Thoracic aorta (tissue), 2 donors: ENCODE data around the gene SF3B6. TPM values are rescaled to one million over a fixed set of nuclear protein-coding genes. Genes with fewer than 3 reads are reported as not detected.
A peak's percentile ranks its signal among the peaks of the same experiment; 100 is the strongest.

Experiments
- ATAC-seq: fragments of 150-250 bp; one replicate; pipeline ENCODE4 v1.8.0; 2017; ENCODE audit warnings: low read depth; ENCODE audit not compliant: insufficient number of reproducible peaks, low FRiP score
- DNase-seq: peaks from one replicate; pipeline ENCODE4 v3.0.0-alpha.2; 2020; ENCODE audit warnings: low spot score
- H3K27ac ChIP-seq, 2 donors: fragments of 200-600 bp; sonication (generic); 1 replicate in 1 of 2; 2 replicates in 1 of 2; pipeline ENCODE4 v1.5.1; 2016; ENCODE audit warnings: mild to moderate bottlenecking in 2 of 2, moderate library complexity in 2 of 2
- H3K27me3 ChIP-seq: fragments of 200-600 bp; sonication (generic); replicated peaks from 2 replicates; pipeline ENCODE4 v1.6.0; 2016; ENCODE audit warnings: mild to moderate bottlenecking; ENCODE audit not compliant: insufficient read depth
- H3K36me3 ChIP-seq: fragments of 200-600 bp; sonication (generic); one replicate; pipeline ENCODE4 v1.5.1; 2016
- H3K4me1 ChIP-seq, 2 donors: fragments of 200-600 bp; sonication (generic); 1 replicate in 1 of 2; 2 replicates in 1 of 2; pipeline versions ENCODE4 v1.5.1 to v1.6.0; 2016; ENCODE audit warnings: low read depth in 2 of 2, mild to moderate bottlenecking in 1 of 2; ENCODE audit not compliant: control insufficient read depth in 1 of 2
- H3K4me3 ChIP-seq: fragments of 200-600 bp; sonication (generic); 2 replicates; pipeline ENCODE4 v1.5.1; 2016; ENCODE audit warnings: mild to moderate bottlenecking
- H3K9me3 ChIP-seq: fragments of 200-600 bp; sonication (generic); 2 replicates; pipeline ENCODE4 v1.5.1; 2016
- CTCF ChIP-seq: fragments of 200-600 bp; sonication (generic); IDR thresholded peaks from one replicate; pipeline ENCODE4 v1.5.1; 2019; ENCODE audit warnings: antibody characterized with exemption
- total RNA-seq, 2 donors: library from RNA; depleted of rRNA; stranded (reverse); fragments of >200 nt; gene quantifications; one replicate each; pipeline versions ENCODE4 v1.1.0 to v1.2.3, GENCODE V29; 2016

The SF3B6 gene
- total RNA-seq, 2 donors from 2014 or later: 39.7 to 44.1 TPM

- peaks cover 0 to 17% of the 10 kb centered on the region in 2 donors for H3K4me1 ChIP-seq
- ATAC-seq (no peak), DNase-seq (no peak)
- TF ChIP-seq CTCF: no peak
- no peaks in the 10 kb centered on the region for H3K27me3 ChIP-seq
- peak overlapping the region; percentile 96 for H3K4me3 ChIP-seq
- H3K27ac ChIP-seq: peak overlapping the region; percentile 92 to 93
- peaks cover 11% of the 10 kb centered on the region for H3K36me3 ChIP-seq
- no peaks in the 10 kb centered on the region for H3K9me3 ChIP-seq
Measured at GRCh38 chr2:24075259-24075658, 867 bp downstream of the SF3B6 start.

GRCh38 chr2:24073816-24074215, 2.3 kb downstream of the SF3B6 start:
- H3K4me1 ChIP-seq: peaks cover 0 to 17% of the 10 kb centered on the region in 2 donors
- ATAC-seq (no peak), DNase-seq (no peak)
- H3K4me3 ChIP-seq: no peak overlapping the region
- H3K36me3 ChIP-seq: peaks cover 11% of the 10 kb centered on the region
- H3K27ac ChIP-seq: no peak overlapping the region
- TF ChIP-seq CTCF: no peak
- no peaks in the 10 kb centered on the region for H3K9me3 ChIP-seq
- H3K27me3 ChIP-seq: no peaks in the 10 kb centered on the region

GRCh38 chr2:24072259-24072658, 3.9 kb downstream of the SF3B6 start:
- Histone ChIP-seq H3K27me3 (no peaks in the 10 kb centered on the region), H3K9me3 (no peaks in the 10 kb centered on the region), H3K36me3 (peaks cover 11% of the 10 kb centered on the region), H3K27ac (no peak overlapping the region), H3K4me3 (no peak overlapping the region), H3K4me1 (peaks cover 0 to 11% of the 10 kb centered on the region in 2 donors)
- ATAC-seq (no peak), DNase-seq (no peak)
- TF ChIP-seq CTCF: no peak

- TF ChIP-seq CTCF: no peak
- H3K27me3 ChIP-seq: no peaks in the 10 kb centered on the region
- ATAC-seq (no peak), DNase-seq (no peak)
- no peaks in the 10 kb centered on the region for H3K36me3 ChIP-seq
- no peaks in the 10 kb centered on the region for H3K9me3 ChIP-seq
- H3K4me1 ChIP-seq: no peaks in the 10 kb centered on the region
- no peak overlapping the region for H3K4me3 ChIP-seq
- H3K27ac ChIP-seq: no peak overlapping the region
Measured at GRCh38 chr2:24065341-24065740, 10.8 kb downstream of the SF3B6 start.

- no peak for ATAC-seq
- no peaks in the 10 kb centered on the region for H3K9me3 ChIP-seq
- H3K27ac ChIP-seq: no peak overlapping the region
- no peaks in the 10 kb centered on the region for H3K4me1 ChIP-seq
- H3K27me3 ChIP-seq: no peaks in the 10 kb centered on the region
- H3K4me3 ChIP-seq: no peak overlapping the region
- DNase-seq: no peak
- no peak for TF ChIP-seq CTCF
- no peaks in the 10 kb centered on the region for H3K36me3 ChIP-seq
Measured at GRCh38 chr2:24058564-24059271, 17.4 kb downstream of the SF3B6 start.
